Immature natural killer cell (primary cell): ENCODE results near the gene GPC6. TPM values are rescaled to one million over a fixed set of nuclear protein-coding genes. Genes with fewer than 3 reads are reported as not detected.

Experiments
- DNase-seq, 3 donors: peaks; one replicate each; pipeline ENCODE4 v3.0.0; 2022; ENCODE audit warnings: mixed read lengths in 1 of 3
- H3K27ac Mint-ChIP-seq, 6 donors: one replicate each; pipeline ENCODE4 v1.8.0; 2020; ENCODE audit warnings: mixed read lengths in 6 of 6, mild to moderate bottlenecking in 5 of 6, inconsistent platforms in 4 of 6, moderate library complexity in 3 of 6
- H3K27me3 Mint-ChIP-seq, 3 donors: one replicate each; pipeline ENCODE4 v1.8.0; 2020 to 2021; ENCODE audit warnings: low read depth in 3 of 3, mild to moderate bottlenecking in 3 of 3, mixed read lengths in 3 of 3, moderate library complexity in 3 of 3, inconsistent platforms in 1 of 3
- H3K36me3 Mint-ChIP-seq, 3 donors: one replicate each; pipeline ENCODE4 v1.8.0; 2020; ENCODE audit warnings: mixed read lengths in 3 of 3, inconsistent platforms in 2 of 3, mild to moderate bottlenecking in 2 of 3
- H3K4me1 Mint-ChIP-seq, 2 donors: one replicate each; pipeline ENCODE4 v1.8.0; 2020; ENCODE audit warnings: inconsistent platforms in 2 of 2, mild to moderate bottlenecking in 2 of 2, mixed read lengths in 2 of 2, moderate library complexity in 1 of 2
- H3K4me3 Mint-ChIP-seq, 5 donors: one replicate each; pipeline ENCODE4 v1.8.0; 2020; ENCODE audit warnings: mild to moderate bottlenecking in 5 of 5, mixed read lengths in 5 of 5, inconsistent platforms in 3 of 5, moderate library complexity in 3 of 5
- H3K9me3 Mint-ChIP-seq, 6 donors: one replicate each; pipeline ENCODE4 v1.8.0; 2020; ENCODE audit warnings: mild to moderate bottlenecking in 6 of 6, mixed read lengths in 6 of 6, inconsistent platforms in 4 of 6, moderate library complexity in 3 of 6
- polyA plus RNA-seq, 3 donors: library from polyadenylated mRNA; unstranded; fragments of 300-500 nt; fragmentation: Illumina TruSeq; gene quantifications; one replicate each; pipeline ENCODE4 v1.2.3, GENCODE V29; 2021

GPC6 gene
- polyA plus RNA-seq, 3 donors from 2014 or later: not detected

DNA sequence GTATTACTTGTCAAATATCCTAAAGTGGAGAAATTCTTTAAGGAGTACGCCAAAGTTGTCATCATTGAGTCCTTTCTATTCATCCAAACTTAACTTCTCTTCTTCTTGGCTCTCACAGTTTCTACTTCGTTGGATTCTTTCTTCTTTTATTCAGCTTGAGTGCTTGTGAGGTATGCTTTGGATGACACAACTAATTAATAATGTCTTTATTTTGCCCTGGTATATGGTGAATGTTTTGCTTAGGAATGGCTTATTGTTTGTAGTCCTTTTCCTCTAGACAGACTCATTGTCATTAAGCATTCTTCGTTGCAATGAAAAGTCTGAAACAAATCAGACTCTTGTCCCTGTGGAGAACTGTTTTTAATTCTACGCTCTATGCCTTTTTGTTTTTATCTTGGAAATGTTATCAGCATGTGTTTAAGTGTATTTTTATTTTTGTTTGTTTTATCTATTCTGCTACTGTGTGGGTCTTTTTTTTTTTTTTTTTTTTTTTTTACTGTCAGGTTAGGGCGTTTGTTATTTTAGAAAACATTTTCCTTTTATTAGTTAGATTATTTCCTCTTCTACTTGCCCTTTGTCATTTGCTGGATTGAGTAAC is 471.5 kb downstream of the GPC6 start:
- H3K27ac Mint-ChIP-seq: no peak overlapping the region
- H3K36me3 Mint-ChIP-seq: no peaks in the 10 kb centered on the region
- no peaks in the 10 kb centered on the region for H3K27me3 Mint-ChIP-seq
- no peaks in the 10 kb centered on the region for H3K4me1 Mint-ChIP-seq
- no peak overlapping the region for H3K4me3 Mint-ChIP-seq
- peaks cover 0 to 14% (median 8%) of the 10 kb centered on the region in 6 donors for H3K9me3 Mint-ChIP-seq
- no peak for DNase-seq

DNA sequence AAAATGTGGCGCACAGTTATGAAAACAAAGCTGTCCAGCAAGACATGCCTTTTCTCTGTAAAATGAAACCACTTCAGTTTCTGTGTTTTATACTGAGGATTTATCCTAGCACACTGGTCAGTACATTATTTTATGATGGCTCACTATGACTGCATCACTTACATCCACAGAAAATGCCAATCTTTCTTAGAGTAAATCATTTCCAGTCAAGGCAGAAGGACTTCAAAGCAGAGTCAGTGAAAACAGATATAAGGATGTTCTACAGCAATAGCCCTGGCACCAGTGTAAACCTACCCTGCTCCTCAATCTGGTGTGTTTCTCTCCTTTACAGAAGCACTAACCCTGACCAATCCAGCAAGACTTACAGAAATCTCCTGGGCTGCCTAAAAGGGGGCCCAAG is 473.5 kb downstream of the GPC6 start:
- Mint-ChIP-seq H3K9me3 (peaks cover 0 to 19% (median 13%) of the 10 kb centered on the region in 6 donors), H3K36me3 (no peaks in the 10 kb centered on the region)

DNA sequence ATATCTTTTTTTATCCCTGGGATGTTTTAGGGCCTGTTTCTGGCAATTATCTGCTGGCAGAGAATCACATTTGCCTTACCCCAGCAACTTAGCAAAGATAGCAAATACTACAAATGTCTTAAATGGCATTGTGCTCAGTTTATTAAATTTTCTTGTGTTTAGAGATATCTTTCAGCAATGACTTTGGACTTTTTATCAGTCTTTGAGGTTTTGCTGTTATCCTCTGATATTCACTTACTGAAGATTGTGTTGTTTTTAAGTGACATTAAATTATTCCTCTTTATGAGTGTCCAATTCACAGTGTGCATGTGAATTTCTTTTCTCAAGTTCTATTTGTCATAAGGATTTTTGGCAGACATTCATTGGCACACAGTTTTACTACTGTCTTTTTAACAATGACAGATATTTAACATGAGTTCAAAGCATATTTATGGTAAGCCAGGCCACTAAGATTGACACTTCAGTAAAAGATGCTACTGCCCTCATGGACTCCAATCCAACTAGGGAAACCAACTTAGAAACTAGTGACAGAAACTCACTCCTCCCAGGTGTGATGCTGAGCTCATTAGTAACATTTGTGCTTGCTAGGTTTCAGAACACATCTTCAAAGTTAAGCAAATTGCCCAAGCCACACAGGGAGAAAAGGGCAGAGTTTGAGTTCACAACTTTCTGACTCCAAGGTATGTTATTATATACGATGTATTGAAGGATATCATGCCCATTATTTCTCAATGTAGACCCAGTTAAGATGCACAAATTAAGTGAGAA is 481.9 kb downstream of the GPC6 start:
- H3K27ac Mint-ChIP-seq: no peak overlapping the region
- no peaks in the 10 kb centered on the region for H3K36me3 Mint-ChIP-seq
- no peaks in the 10 kb centered on the region for H3K4me1 Mint-ChIP-seq
- H3K4me3 Mint-ChIP-seq: no peak overlapping the region
- H3K9me3 Mint-ChIP-seq: peaks cover 0 to 11% (median 4%) of the 10 kb centered on the region in 6 donors
- no peaks in the 10 kb centered on the region for H3K27me3 Mint-ChIP-seq
- DNase-seq: no peak

More for the DNA sequence above, 473.5 kb downstream of the GPC6 start:
- Mint-ChIP-seq H3K4me3 (no peak overlapping the region), H3K27ac (no peak overlapping the region), H3K4me1 (no peaks in the 10 kb centered on the region), H3K27me3 (no peaks in the 10 kb centered on the region)
- DNase-seq: no peak

DNA sequence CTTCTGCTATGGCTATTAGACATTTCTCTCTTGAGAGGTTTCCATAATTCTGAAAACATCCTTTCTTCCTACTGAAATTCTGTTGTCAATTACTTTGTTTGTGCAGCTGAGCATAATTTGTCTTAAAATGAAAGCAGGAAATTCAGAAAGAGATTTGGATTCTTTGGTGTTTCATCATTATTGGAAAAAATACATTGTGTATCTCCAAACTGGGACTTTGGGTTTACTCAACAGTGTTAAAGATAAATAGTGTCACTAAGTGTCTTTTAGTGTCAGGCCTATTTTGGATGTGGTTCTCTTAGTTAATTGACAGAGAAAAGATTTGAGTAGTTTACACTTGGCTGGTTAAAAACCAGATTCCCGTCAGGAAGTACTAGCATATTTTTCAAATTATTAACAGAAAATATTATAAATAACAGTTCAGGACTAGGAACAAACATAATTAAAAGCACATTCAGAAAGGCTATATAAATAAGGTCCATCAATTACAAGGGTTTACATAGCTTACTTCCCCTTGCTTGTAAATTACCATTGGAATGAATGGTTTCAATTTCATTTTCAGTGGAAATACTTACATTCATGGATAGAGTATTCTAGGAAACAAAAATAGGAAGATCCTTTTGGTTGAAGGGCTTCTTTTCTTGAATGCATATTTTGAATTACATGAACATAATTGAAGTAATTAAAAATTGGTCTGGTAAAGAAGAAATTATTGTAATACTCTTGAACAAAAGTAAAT is 483.1 kb downstream of the GPC6 start:
- H3K36me3 Mint-ChIP-seq: no peaks in the 10 kb centered on the region
- H3K27ac Mint-ChIP-seq: no peak overlapping the region
- no peak for DNase-seq
- H3K9me3 Mint-ChIP-seq: peaks cover 0 to 10% (median 5%) of the 10 kb centered on the region in 6 donors
- peaks cover 0 to 2% (median 1%) of the 10 kb centered on the region in 3 donors for H3K27me3 Mint-ChIP-seq
- H3K4me1 Mint-ChIP-seq: no peaks in the 10 kb centered on the region
- H3K4me3 Mint-ChIP-seq: no peak overlapping the region

DNA sequence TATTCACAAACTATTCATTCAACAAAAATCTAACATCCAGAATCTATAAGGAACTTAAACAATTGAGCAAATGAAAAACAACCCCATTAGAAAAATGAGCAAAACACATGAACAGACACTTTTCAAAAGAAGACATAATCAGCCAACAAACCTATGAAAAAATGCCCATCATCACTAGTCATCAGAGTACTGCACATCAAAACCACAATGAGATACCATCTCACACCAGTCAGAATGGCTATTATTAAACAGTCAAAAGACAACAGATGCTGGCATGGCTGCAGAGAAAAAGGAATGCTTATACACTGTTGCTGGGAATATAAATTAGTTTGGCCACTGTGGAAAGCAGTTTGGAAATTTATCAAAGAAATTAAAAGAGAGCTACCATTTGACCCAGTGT is 487.6 kb downstream of the GPC6 start:
- Mint-ChIP-seq H3K9me3 (peaks cover 0 to 11% (median 7%) of the 10 kb centered on the region in 6 donors), H3K36me3 (no peaks in the 10 kb centered on the region), H3K4me3 (no peak overlapping the region), H3K27me3 (peaks cover 0 to 2% (median 1%) of the 10 kb centered on the region in 3 donors), H3K27ac (no peak overlapping the region), H3K4me1 (no peaks in the 10 kb centered on the region)
- no peak for DNase-seq

DNA sequence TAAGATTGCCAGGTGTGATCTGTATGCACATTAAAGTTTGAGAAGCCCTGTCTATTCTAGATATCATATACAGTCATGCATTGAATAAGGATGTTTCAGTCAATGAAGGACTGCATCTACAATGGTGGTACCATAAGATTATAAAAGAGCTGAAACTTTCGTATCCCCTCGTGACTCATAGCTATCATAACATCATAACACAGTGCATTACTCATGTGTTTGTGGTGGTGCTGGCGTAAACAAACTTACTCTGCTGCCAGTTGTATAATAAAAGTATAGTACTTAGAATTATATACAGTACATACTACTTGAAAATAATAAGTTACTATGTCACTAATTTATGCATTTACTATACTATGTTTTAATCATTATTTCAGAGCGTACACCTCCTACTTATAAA is 489.3 kb downstream of the GPC6 start:
- Mint-ChIP-seq H3K27me3 (peaks cover 0 to 2% (median 1%) of the 10 kb centered on the region in 3 donors), H3K4me3 (no peak overlapping the region), H3K36me3 (no peaks in the 10 kb centered on the region), H3K4me1 (no peaks in the 10 kb centered on the region), H3K27ac (no peak overlapping the region), H3K9me3 (peaks cover 0 to 16% (median 7%) of the 10 kb centered on the region in 6 donors)
- DNase-seq: no peak

DNA sequence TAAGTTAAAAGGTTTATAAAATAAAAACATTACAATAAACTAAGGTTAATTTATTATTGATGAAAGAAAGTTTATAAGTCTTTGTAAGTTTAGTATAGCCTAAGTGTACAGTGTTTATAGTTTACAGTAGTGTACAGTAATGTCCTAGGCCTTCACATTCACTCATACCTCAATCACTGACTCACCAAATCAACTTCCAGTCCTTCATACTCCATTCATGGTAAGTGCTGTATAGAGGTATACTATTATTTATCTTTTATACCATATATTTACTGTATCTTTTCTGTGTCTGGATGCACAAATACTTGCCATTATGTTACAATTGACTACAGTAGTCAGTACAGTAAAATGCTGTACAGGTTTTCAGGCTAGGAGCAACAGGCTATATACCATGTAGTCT is 490.0 kb downstream of the GPC6 start:
- H3K4me1 Mint-ChIP-seq: no peaks in the 10 kb centered on the region
- H3K27me3 Mint-ChIP-seq: peaks cover 0 to 2% (median 1%) of the 10 kb centered on the region in 3 donors
- no peak overlapping the region for H3K27ac Mint-ChIP-seq
- H3K9me3 Mint-ChIP-seq: peaks cover 0 to 18% (median 5%) of the 10 kb centered on the region in 6 donors
- H3K4me3 Mint-ChIP-seq: no peak overlapping the region
- DNase-seq: no peak
- H3K36me3 Mint-ChIP-seq: no peaks in the 10 kb centered on the region

DNA sequence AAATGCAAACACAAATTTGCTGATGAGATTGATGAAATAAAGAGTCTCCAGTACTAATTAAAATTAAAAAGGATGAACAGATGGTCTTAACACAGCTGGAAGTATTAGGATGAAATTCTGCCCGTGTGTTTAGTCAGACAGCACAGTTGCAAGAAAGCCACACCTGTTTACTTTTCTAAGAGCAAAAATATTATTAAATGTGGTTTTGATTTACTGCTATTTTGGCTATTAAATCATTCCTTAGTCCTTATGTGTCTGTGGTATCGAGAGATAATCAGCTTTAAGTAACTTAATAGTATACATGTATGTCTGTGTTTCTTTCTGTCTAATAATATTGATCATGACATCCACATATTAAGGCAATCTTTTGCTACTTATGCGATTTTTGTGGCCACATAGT is 494.9 kb downstream of the GPC6 start:
- H3K27me3 Mint-ChIP-seq: no peaks in the 10 kb centered on the region
- peaks cover 0 to 18% (median 6%) of the 10 kb centered on the region in 6 donors for H3K9me3 Mint-ChIP-seq
- no peak overlapping the region for H3K4me3 Mint-ChIP-seq
- H3K4me1 Mint-ChIP-seq: no peaks in the 10 kb centered on the region
- no peak overlapping the region for H3K27ac Mint-ChIP-seq
- no peak for DNase-seq
- no peaks in the 10 kb centered on the region for H3K36me3 Mint-ChIP-seq

DNA sequence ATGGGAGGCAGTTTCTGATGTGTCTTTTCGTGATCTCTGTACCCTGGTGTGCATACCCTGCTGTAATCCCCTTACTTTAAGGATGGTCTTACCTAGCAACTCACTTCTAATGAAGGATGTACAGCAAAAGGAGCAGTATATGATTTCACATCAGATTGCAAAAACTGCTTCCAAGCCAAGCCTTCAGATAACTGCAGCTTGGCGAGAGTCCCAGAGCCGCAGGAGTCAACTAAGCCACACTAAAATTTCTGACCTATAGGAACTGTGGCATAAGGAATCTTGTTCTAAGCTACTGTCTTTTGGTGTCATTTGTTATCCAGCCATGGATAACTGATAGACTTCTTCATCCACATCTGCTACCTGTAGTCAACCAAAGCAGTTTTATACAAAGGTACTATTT is 496.7 kb downstream of the GPC6 start:
- H3K4me3 Mint-ChIP-seq: no peak overlapping the region
- no peaks in the 10 kb centered on the region for H3K27me3 Mint-ChIP-seq
- no peaks in the 10 kb centered on the region for H3K36me3 Mint-ChIP-seq
- H3K9me3 Mint-ChIP-seq: peaks cover 0 to 17% (median 5%) of the 10 kb centered on the region in 6 donors
- no peaks in the 10 kb centered on the region for H3K4me1 Mint-ChIP-seq
- DNase-seq: no peak
- H3K27ac Mint-ChIP-seq: no peak overlapping the region

DNA sequence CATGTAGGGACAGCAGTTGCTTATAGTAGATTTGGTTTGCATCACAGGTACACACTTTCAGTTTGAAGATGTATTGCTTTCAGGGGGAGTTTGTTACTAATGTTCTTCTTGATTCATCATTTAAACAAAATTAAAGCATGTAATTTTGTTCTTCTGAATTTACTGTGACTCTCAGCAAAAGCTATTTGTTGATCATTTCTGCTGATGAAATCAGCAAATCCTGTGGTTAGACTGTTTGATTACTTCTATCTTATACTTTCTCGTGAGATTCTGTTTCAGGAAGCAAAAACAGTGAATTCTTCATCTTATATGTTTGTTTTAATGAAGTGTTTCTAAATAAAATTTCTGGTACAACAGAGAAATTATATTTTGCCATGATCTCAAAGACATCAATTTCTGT is 497.6 kb downstream of the GPC6 start:
- Mint-ChIP-seq H3K27me3 (no peaks in the 10 kb centered on the region), H3K9me3 (peaks cover 0 to 14% (median 5%) of the 10 kb centered on the region in 6 donors), H3K27ac (no peak overlapping the region), H3K4me1 (no peaks in the 10 kb centered on the region), H3K4me3 (no peak overlapping the region), H3K36me3 (no peaks in the 10 kb centered on the region)
- DNase-seq: no peak

DNA sequence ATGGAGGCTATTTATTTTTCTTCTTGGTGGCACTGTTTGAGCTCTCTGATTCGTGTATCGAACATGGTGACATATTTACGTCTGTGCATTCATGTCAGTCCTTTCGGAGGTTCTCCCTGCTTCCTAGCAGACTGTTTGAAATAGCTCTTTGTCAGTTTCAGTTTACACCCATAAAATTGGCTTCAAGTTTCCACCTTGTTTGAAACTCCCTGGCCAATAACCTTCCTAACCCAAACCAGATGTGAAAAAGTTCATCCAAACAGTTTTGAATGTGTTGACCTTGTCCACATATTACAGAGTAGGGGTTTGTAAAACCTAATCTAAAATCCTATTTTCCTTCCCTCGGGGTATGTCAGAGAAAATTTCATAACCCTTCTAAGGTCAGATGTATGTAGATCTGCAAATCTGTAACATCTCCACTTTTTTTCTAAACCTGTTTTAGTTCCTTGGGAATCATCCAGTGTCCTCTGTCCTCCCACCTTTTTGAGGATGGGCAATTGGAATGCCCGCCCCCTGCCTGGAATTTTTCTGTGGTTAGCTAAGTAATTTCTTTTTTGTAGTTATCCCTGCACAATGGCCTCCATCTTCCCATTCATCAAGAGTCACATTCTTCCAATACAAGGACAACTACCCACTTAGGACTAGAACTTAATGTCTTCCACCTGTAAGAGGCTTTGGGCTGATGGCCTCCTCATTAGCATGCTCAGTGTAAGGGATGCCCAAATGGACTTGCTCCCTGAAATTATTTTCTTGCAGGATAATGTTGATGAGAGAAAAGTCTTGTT is 499.8 kb downstream of the GPC6 start:
- H3K27me3 Mint-ChIP-seq: no peaks in the 10 kb centered on the region
- no peak overlapping the region for H3K4me3 Mint-ChIP-seq
- no peaks in the 10 kb centered on the region for H3K36me3 Mint-ChIP-seq
- DNase-seq: no peak
- H3K27ac Mint-ChIP-seq: no peak overlapping the region
- no peaks in the 10 kb centered on the region for H3K4me1 Mint-ChIP-seq
- peaks cover 0 to 9% (median 3%) of the 10 kb centered on the region in 6 donors for H3K9me3 Mint-ChIP-seq

DNA sequence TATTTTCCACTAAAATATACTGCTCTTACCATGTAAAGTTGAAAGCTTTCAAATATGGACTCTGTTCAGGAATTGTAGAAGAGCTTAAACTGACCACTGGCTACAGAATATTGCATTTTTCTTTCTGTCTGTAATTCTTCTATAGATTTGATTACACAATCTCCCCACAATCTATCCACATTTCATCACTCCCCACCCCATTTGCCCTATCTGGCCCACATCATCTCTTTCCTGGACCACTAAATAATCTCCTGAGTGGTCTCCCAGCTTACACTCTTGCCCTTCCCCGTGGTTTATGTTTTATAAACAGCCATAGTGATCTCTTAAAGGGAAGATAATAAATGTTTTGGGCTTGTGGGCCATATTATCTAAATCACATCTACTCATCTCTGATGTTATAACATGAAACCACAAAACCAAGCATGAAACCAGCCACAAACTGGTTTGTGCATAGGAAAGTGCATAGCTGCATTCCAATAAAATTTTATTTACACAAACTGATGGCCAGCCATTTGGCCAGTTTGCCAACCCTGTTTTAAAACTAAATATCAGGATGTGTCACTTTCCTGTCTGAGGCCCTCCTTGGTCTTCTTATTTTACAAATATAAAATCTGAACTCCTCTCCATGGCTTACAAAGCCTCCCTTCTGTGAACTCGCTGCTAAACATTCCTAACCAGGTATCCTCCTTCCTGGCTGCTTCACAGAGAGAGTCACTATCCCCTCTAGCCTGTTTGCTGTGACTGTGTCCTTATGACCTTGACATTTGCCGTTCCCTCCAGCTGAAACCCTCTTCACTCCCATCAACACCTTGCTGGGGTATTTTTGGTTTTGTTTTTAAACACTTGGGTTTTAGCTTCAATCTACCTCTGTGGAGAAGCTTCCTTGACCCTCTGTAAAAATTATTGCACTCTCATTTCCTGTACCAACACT is 500.9 kb downstream of the GPC6 start:
- Mint-ChIP-seq H3K27ac (no peak overlapping the region), H3K4me3 (peak overlapping the region in 1 of 5 donors; percentile 4), H3K36me3 (no peaks in the 10 kb centered on the region), H3K9me3 (peaks cover 0 to 9% (median 6%) of the 10 kb centered on the region in 6 donors), H3K27me3 (no peaks in the 10 kb centered on the region), H3K4me1 (no peaks in the 10 kb centered on the region)
- no peak for DNase-seq

DNA sequence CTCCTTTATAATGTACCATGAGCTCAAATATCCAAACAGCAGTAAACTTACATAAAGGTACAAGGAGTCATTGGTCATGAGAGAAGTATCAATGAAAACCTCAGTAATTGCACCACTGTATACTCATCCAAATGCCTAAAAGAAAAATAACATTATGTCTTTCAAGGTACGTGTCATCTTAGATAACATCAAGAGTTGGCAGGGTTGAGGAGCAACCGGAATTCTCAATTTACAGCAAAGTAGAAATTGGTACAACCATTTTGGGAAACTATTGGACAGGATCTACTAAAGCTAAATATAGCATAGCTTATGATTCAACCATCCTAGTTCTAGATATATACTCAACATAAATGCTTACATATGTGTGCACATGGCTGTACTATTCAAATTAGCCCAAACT is 502.8 kb downstream of the GPC6 start:
- no peak overlapping the region for H3K4me3 Mint-ChIP-seq
- H3K36me3 Mint-ChIP-seq: peaks cover 0 to 2% (median 0%) of the 10 kb centered on the region in 3 donors
- no peaks in the 10 kb centered on the region for H3K27me3 Mint-ChIP-seq
- H3K27ac Mint-ChIP-seq: no peak overlapping the region
- peaks cover 0 to 12% (median 4%) of the 10 kb centered on the region in 6 donors for H3K9me3 Mint-ChIP-seq
- H3K4me1 Mint-ChIP-seq: no peaks in the 10 kb centered on the region
- no peak for DNase-seq
